Mammary microvascular endothelial cell (primary cell): ENCODE data around the gene BABAM2. TPM values are rescaled to one million over a fixed set of nuclear protein-coding genes. Genes with fewer than 3 reads are reported as not detected.

ENCODE experiments used
- total RNA-seq: library from RNA; depleted of rRNA; stranded (reverse); fragments of >200 nt; gene quantifications from 2 replicates; pipeline ENCODE4 v1.2.3, GENCODE V29; 2015

BABAM2 gene
- 22.3 and 29.8 TPM in 2 replicates for total RNA-seq

DNA sequence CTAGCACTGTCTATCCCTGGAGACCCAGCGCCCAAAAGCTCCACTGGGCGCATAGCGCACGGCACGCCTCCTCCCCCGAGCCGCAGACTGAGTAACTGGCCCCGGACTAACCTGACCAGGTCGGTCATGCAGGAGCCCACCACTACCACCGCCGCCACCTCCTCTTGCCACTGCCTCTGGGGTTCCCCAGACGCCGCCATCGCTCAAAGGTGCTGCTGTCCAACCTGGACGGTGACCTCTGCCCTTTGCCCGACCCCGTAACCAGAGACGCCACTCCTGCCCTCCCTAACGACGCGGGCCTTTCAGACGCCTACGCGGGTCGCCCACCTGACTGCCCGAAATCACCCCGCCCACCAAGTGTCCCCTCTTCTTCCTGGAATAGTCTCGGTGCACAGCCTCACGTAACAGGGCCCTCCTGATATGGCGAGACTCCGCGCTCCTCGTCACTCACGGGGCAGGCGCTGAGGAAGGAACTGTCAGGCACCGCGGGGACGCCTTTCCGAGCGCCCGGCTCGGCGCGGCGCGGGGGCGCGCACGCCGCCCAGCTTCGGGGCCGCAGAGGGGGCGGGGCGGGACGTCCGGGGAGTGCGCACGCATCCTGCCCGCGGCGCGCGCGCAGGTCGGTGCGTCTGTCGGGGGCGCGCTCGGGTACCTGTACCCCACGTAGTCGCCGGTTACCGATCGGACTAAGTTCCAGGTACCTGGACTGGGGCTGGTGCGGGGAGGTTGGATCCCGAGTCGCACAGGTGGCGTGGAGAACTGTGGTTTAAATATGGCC lies at the start of gene BABAM2, which contains the start of gene RBKS:
TSS of gene BABAM2 (plus strand) at position 584 of the 778 bp plus-strand sequence. CDS start 3,828 bp downstream, outside the sequence.
TSS of gene RBKS (minus strand) at position 242 of the 778 bp plus-strand sequence. CDS start at position 200, 42 bp downstream.

Other genes starting within 250 kb of the BABAM2 start
- gene SUPT7L, start 227.1 kb upstream of the BABAM2 start, total RNA-seq = 16.2 and 19.6 TPM in 2 replicates
- gene SLC4A1AP, start 226.8 kb upstream of the BABAM2 start, total RNA-seq = 28.3 and 29.7 TPM in 2 replicates
- gene MRPL33, start 119.0 kb upstream of the BABAM2 start, total RNA-seq = 153 and 175 TPM in 2 replicates
- 1.0 and 2.0 TPM in 2 replicates for gene RBKS, start 342 bp upstream of the BABAM2 start, total RNA-seq